Measurements from ENCODE around the gene MGARP. TPM values are rescaled to one million over a fixed set of nuclear protein-coding genes. Genes with fewer than 3 reads are reported as not detected.

The MGARP gene
- total RNA-seq, 2 donors from 2014 or later, result 0.53 to 1.3 TPM

DNA sequence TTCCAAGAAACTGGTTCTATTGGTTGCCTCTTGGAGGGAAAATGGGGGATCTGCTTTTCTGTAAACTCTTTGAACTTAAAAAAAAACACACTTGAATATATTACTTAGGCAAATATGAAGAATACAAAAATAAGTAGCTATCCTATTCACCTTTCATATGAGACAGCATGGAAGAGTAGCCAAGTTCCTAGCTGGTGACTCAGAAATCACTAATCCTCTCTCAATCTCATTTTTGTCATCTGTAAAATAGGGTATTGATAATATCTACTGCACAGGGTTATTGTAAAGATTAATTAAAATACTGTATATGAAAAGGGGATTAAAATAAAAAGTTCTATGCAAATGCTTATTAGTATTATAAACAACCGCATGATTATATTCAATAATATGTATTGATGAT lies 12.7 kb downstream of the MGARP start:
- H3K4me3 Mint-ChIP-seq, result no peak overlapping the region
- no peaks in the 10 kb centered on the region for H3K27me3 ChIP-seq (ENCODE audit: control insufficient read depth, insufficient read depth, low read length, poor library complexity, severe bottlenecking)
- TF ChIP-seq, protein P1, sequence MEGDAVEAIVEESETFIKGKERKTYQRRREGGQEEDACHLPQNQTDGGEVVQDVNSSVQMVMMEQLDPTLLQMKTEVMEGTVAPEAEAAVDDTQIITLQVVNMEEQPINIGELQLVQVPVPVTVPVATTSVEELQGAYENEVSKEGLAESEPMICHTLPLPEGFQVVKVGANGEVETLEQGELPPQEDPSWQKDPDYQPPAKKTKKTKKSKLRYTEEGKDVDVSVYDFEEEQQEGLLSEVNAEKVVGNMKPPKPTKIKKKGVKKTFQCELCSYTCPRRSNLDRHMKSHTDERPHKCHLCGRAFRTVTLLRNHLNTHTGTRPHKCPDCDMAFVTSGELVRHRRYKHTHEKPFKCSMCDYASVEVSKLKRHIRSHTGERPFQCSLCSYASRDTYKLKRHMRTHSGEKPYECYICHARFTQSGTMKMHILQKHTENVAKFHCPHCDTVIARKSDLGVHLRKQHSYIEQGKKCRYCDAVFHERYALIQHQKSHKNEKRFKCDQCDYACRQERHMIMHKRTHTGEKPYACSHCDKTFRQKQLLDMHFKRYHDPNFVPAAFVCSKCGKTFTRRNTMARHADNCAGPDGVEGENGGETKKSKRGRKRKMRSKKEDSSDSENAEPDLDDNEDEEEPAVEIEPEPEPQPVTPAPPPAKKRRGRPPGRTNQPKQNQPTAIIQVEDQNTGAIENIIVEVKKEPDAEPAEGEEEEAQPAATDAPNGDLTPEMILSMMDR (conservative IDR thresholded peaks at IDR 0.05), result no peak
- H3K9ac ChIP-seq (ENCODE audit: extremely low read depth, low read length, poor library complexity, severe bottlenecking), result no peak overlapping the region
- H3K36me3 Mint-ChIP-seq (ENCODE audit: low read depth), result no peaks in the 10 kb centered on the region
- no peaks in the 10 kb centered on the region for H3K27me3 Mint-ChIP-seq (ENCODE audit: insufficient read depth)
- peak overlapping the region; percentile 63 for H3K4me3 ChIP-seq (ENCODE audit: low read length)
- WGBS, 2 experiments (ENCODE audit: insufficient coverage in 1 of 2, insufficient read length in 1 of 2), result no CpG with 5 or more reads among the region's 1 CpG
- no peaks in the 10 kb centered on the region for H3K36me3 ChIP-seq (ENCODE audit: control insufficient read depth, insufficient read depth, low read length)
- H3K4me1 Mint-ChIP-seq, result peaks cover 20% of the 10 kb centered on the region
- no peaks in the 10 kb centered on the region for H3K9me3 Mint-ChIP-seq
- H3K9me3 ChIP-seq (ENCODE audit: control insufficient read depth, low read length), result no peaks in the 10 kb centered on the region
- no peak overlapping the region for H3K27ac ChIP-seq (ENCODE audit: low read depth, low read length)
- DNase-seq, result no peak
- H3K4me1 ChIP-seq (ENCODE audit: control insufficient read depth, insufficient read depth, low read length), result peaks cover 4% of the 10 kb centered on the region
- peak overlapping the region; percentile 74 for H3K27ac Mint-ChIP-seq

DNA sequence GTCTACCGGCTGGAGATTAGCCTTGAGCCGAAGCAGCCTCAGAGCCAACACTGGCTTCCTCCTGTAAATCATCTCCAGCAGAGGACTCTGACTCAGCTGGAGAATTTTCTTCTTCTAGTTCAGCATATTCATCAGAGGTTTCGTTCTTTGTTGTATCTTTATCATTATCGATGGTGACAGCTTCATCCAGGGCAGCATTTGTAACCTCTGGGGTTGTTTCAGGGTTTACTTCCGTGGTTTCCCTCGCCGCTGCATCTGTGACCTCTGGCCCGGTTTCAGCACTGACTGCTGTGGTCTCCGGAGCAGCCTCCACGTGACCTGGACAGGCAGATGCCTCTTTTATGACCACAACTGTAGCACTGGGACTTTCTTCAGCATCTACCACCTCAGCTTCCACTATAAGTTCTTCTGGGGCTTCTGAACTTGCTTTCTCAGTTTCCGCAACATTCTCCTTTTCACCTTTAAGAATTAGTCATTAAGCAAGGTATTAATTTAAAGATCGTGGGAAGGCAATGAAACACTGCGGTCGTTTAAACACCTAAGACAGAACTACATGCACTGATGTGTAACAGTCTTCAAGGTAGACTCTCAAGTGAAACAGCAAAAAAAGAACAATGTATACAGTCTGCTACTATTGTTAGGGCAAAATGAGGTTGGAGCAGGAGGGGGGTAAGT lies 13.3 kb downstream of the MGARP start:
- Histone ChIP-seq H3K4me1 (ENCODE audit: control insufficient read depth, insufficient read depth, low read length) (peaks cover 4% of the 10 kb centered on the region), H3K36me3 (ENCODE audit: control insufficient read depth, insufficient read depth, low read length) (no peaks in the 10 kb centered on the region), H3K9me3 (ENCODE audit: control insufficient read depth, low read length) (no peaks in the 10 kb centered on the region), H3K4me3 (ENCODE audit: low read length) (peak overlapping the region; percentile 63), H3K27me3 (ENCODE audit: control insufficient read depth, insufficient read depth, low read length, poor library complexity, severe bottlenecking) (no peaks in the 10 kb centered on the region), H3K9ac (ENCODE audit: extremely low read depth, low read length, poor library complexity, severe bottlenecking) (no peak overlapping the region), H3K27ac (ENCODE audit: low read depth, low read length) (no peak overlapping the region)
- H3K4me1 Mint-ChIP-seq, result peaks cover 20% of the 10 kb centered on the region
- TF ChIP-seq, protein P1 (conservative IDR thresholded peaks at IDR 0.05), result no peak
- no peaks in the 10 kb centered on the region for H3K36me3 Mint-ChIP-seq (ENCODE audit: low read depth)
- peak overlapping the region; percentile 13 for H3K4me3 Mint-ChIP-seq
- 43 to 63% methylated on average over 12 to 14 of the region's 14 CpGs for WGBS, 2 experiments (ENCODE audit: insufficient coverage in 1 of 2, insufficient read length in 1 of 2)
- no peaks in the 10 kb centered on the region for H3K27me3 Mint-ChIP-seq (ENCODE audit: insufficient read depth)
- H3K9me3 Mint-ChIP-seq, result no peaks in the 10 kb centered on the region
- DNase-seq, result peak; percentile 66
- H3K27ac Mint-ChIP-seq, result peak overlapping the region; percentile 74

DNA sequence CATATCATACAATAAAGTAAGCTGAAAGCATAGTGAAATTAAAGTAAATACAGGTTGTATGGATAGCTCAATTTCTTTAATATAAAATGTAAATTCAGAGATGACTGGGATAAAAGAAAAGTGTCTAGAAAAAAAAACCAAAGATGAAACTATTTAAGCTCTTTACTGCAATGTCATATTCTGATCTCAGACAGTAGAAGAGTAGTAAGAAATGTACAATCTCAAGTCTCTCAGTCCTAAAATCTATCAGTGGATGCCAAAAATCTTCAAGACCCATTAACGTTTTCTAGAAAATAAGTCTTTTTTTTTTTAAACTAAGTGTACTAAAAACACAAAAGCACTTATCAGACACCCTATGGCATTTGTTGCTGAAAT lies 13.8 kb downstream of the MGARP start:
- no peak overlapping the region for H3K9ac ChIP-seq (ENCODE audit: extremely low read depth, low read length, poor library complexity, severe bottlenecking)

More for the DNA sequence above, 13.8 kb downstream of the MGARP start:
- Mint-ChIP-seq H3K9me3 (no peaks in the 10 kb centered on the region), H3K36me3 (ENCODE audit: low read depth) (no peaks in the 10 kb centered on the region), H3K4me1 (peaks cover 20% of the 10 kb centered on the region), H3K27me3 (ENCODE audit: insufficient read depth) (no peaks in the 10 kb centered on the region), H3K27ac (no peak overlapping the region), H3K4me3 (peak overlapping the region; percentile 13)
- 29 to 62% methylated on average over 1 of the region's 1 CpG for WGBS, 2 experiments (ENCODE audit: insufficient coverage in 1 of 2, insufficient read length in 1 of 2)
- no peaks in the 10 kb centered on the region for H3K9me3 ChIP-seq (ENCODE audit: control insufficient read depth, low read length)
- TF ChIP-seq, protein P1 (conservative IDR thresholded peaks at IDR 0.05), result no peak
- DNase-seq, result no peak
- peaks cover 4% of the 10 kb centered on the region for H3K4me1 ChIP-seq (ENCODE audit: control insufficient read depth, insufficient read depth, low read length)
- no peaks in the 10 kb centered on the region for H3K36me3 ChIP-seq (ENCODE audit: control insufficient read depth, insufficient read depth, low read length)
- H3K27me3 ChIP-seq (ENCODE audit: control insufficient read depth, insufficient read depth, low read length, poor library complexity, severe bottlenecking), result no peaks in the 10 kb centered on the region
- H3K4me3 ChIP-seq (ENCODE audit: low read length), result peak overlapping the region; percentile 63
- H3K27ac ChIP-seq (ENCODE audit: low read depth, low read length), result no peak overlapping the region
